ENCODE results near the gene MXD3. TPM values are rescaled to one million over a fixed set of nuclear protein-coding genes. Genes with fewer than 3 reads are reported as not detected.
"Not testable (repeated sequence)": the region's sequence is repeated elsewhere in the genome, so short reads cannot be mapped to it uniquely, and the experiment has no call there.

Gene MXD3
- total and polyA plus RNA-seq, 2 donors (not counting 1 experiment from before 2014, with no cell fraction given) = 1.8 to 6.6 TPM

GRCh38 chr5:177346820-177347219 lies 35.1 kb upstream of the MXD3 start:
- no peaks in the 10 kb centered on the region for H4K20me1 ChIP-seq (ENCODE audit: control insufficient read depth, extremely low read depth, insufficient read depth, low read length)
- H3K36me3 ChIP-seq (ENCODE audit: control insufficient read depth, insufficient read depth, low read length) = peaks cover 3% of the 10 kb centered on the region
- no peak overlapping the region for H3K27ac ChIP-seq (ENCODE audit: insufficient read depth, low read length)
- TF ChIP-seq, protein P1, sequence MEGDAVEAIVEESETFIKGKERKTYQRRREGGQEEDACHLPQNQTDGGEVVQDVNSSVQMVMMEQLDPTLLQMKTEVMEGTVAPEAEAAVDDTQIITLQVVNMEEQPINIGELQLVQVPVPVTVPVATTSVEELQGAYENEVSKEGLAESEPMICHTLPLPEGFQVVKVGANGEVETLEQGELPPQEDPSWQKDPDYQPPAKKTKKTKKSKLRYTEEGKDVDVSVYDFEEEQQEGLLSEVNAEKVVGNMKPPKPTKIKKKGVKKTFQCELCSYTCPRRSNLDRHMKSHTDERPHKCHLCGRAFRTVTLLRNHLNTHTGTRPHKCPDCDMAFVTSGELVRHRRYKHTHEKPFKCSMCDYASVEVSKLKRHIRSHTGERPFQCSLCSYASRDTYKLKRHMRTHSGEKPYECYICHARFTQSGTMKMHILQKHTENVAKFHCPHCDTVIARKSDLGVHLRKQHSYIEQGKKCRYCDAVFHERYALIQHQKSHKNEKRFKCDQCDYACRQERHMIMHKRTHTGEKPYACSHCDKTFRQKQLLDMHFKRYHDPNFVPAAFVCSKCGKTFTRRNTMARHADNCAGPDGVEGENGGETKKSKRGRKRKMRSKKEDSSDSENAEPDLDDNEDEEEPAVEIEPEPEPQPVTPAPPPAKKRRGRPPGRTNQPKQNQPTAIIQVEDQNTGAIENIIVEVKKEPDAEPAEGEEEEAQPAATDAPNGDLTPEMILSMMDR (conservative IDR thresholded peaks at IDR 0.05 in 1 of 2, IDR thresholded peaks at IDR 0.05 in 1 of 2; ENCODE audit: low read depth in 1 of 2, low read length in 2 of 2) = no peak
- TF ChIP-seq EZH2 (IDR thresholded peaks at IDR 0.05; ENCODE audit: low read length, missing control alignments) = no peak
- H3K27me3 ChIP-seq (ENCODE audit: control insufficient read depth, insufficient read depth, low read length) = no peaks in the 10 kb centered on the region
- no peaks in the 10 kb centered on the region for H3K9me3 ChIP-seq (ENCODE audit: control insufficient read depth, insufficient read depth, low read depth, low read length)
- H3K4me3 ChIP-seq (replicated peaks in 1 of 4; ENCODE audit: control extremely low read depth in 1 of 4, insufficient read depth in 1 of 4, low read depth in 3 of 4, low read length in 4 of 4) = no peak overlapping the region
- H3K4me2 ChIP-seq (ENCODE audit: extremely low read depth, insufficient read depth, low read length) = no peak overlapping the region
- no peak for DNase-seq (ENCODE audit: low read depth in 2 of 2)
- H3K4me1 ChIP-seq (ENCODE audit: control insufficient read depth, extremely low read depth, insufficient read depth, low read length) = peaks cover 9% of the 10 kb centered on the region
- peaks cover 57% of the 10 kb centered on the region for H3K79me2 ChIP-seq (ENCODE audit: control insufficient read depth, insufficient read depth, low read length)
- H3K9ac ChIP-seq (ENCODE audit: insufficient read depth, low read length) = no peak overlapping the region
- H2AFZ ChIP-seq (ENCODE audit: low read length) = no peak overlapping the region

DNA sequence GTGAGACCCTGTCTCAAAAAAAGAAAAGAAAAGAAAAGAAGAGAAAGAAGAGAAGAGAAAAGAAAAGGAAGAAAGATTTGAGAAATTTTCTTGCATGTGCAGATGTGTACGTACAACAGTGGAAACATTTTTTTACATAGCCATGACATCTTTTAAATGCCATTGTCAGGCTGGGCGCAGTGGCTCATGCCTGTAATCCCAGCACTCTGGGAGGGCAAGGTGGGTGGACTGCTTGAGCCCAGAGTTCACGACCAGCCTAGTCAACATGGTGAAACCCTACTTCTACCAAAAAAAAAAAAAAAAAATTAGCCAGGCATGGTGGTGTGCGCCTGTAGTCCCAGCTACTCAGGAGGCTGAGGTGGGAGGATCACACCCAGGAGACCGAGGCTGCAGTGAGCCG lies 33.2 kb upstream of the MXD3 start:
- TF ChIP-seq, protein P1 (conservative IDR thresholded peaks at IDR 0.05 in 1 of 2, IDR thresholded peaks at IDR 0.05 in 1 of 2; ENCODE audit: low read depth in 1 of 2, low read length in 2 of 2) = no peak
- TF ChIP-seq EZH2 (IDR thresholded peaks at IDR 0.05; ENCODE audit: low read length, missing control alignments) = no peak
- Histone ChIP-seq H3K4me1 (ENCODE audit: control insufficient read depth, extremely low read depth, insufficient read depth, low read length) (peaks cover 1% of the 10 kb centered on the region), H3K4me3 (replicated peaks in 1 of 4; ENCODE audit: control extremely low read depth in 1 of 4, insufficient read depth in 1 of 4, low read depth in 3 of 4, low read length in 4 of 4) (no peak overlapping the region), H3K79me2 (ENCODE audit: control insufficient read depth, insufficient read depth, low read length) (peaks cover 43% of the 10 kb centered on the region), H3K27me3 (ENCODE audit: control insufficient read depth, insufficient read depth, low read length) (no peaks in the 10 kb centered on the region), H3K36me3 (ENCODE audit: control insufficient read depth, insufficient read depth, low read length) (peaks cover 2% of the 10 kb centered on the region), H2AFZ (ENCODE audit: low read length) (no peak overlapping the region), H3K4me2 (ENCODE audit: extremely low read depth, insufficient read depth, low read length) (no peak overlapping the region), H3K27ac (ENCODE audit: insufficient read depth, low read length) (no peak overlapping the region), H3K9ac (ENCODE audit: insufficient read depth, low read length) (no peak overlapping the region), H4K20me1 (ENCODE audit: control insufficient read depth, extremely low read depth, insufficient read depth, low read length) (no peaks in the 10 kb centered on the region), H3K9me3 (ENCODE audit: control insufficient read depth, insufficient read depth, low read depth, low read length) (no peaks in the 10 kb centered on the region)
- DNase-seq (ENCODE audit: low read depth in 2 of 2) = no peak

DNA sequence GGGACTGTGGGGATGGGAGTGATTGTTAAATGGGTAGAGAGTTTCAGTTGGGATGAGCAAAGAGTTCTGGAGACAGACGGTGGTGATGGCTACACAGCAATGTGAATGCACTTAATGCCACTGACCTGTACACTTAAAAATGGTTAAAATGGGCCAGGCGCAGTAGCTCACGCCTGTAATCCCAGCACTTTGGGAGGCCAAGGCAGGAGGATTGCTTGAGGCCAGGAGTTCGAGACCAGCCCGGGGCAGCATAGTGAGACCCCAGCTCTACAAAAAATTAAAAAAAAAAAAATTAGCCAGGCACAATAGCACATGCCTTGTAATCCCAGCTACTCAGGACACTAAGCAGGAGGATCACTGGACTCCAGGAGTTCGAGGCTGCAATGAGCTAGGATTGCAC lies 32.1 kb upstream of the MXD3 start:
- no peak overlapping the region for H3K9ac ChIP-seq (ENCODE audit: insufficient read depth, low read length)
- no peaks in the 10 kb centered on the region for H3K4me1 ChIP-seq (ENCODE audit: control insufficient read depth, extremely low read depth, insufficient read depth, low read length)
- no peak for DNase-seq (ENCODE audit: low read depth in 2 of 2)
- no peak overlapping the region for H3K4me2 ChIP-seq (ENCODE audit: extremely low read depth, insufficient read depth, low read length)
- H3K27me3 ChIP-seq (ENCODE audit: control insufficient read depth, insufficient read depth, low read length) = no peaks in the 10 kb centered on the region
- no peak overlapping the region for H3K4me3 ChIP-seq (replicated peaks in 1 of 4; ENCODE audit: control extremely low read depth in 1 of 4, insufficient read depth in 1 of 4, low read depth in 3 of 4, low read length in 4 of 4)
- no peaks in the 10 kb centered on the region for H4K20me1 ChIP-seq (ENCODE audit: control insufficient read depth, extremely low read depth, insufficient read depth, low read length)
- H3K27ac ChIP-seq (ENCODE audit: insufficient read depth, low read length) = no peak overlapping the region
- TF ChIP-seq EZH2 (IDR thresholded peaks at IDR 0.05; ENCODE audit: low read length, missing control alignments) = no peak
- TF ChIP-seq, protein P1 (conservative IDR thresholded peaks at IDR 0.05 in 1 of 2, IDR thresholded peaks at IDR 0.05 in 1 of 2; ENCODE audit: low read depth in 1 of 2, low read length in 2 of 2) = no peak
- peaks cover 4% of the 10 kb centered on the region for H3K36me3 ChIP-seq (ENCODE audit: control insufficient read depth, insufficient read depth, low read length)
- no peak overlapping the region for H2AFZ ChIP-seq (ENCODE audit: low read length)
- peaks cover 37% of the 10 kb centered on the region for H3K79me2 ChIP-seq (ENCODE audit: control insufficient read depth, insufficient read depth, low read length)
- H3K9me3 ChIP-seq (ENCODE audit: control insufficient read depth, insufficient read depth, low read depth, low read length) = no peaks in the 10 kb centered on the region

DNA sequence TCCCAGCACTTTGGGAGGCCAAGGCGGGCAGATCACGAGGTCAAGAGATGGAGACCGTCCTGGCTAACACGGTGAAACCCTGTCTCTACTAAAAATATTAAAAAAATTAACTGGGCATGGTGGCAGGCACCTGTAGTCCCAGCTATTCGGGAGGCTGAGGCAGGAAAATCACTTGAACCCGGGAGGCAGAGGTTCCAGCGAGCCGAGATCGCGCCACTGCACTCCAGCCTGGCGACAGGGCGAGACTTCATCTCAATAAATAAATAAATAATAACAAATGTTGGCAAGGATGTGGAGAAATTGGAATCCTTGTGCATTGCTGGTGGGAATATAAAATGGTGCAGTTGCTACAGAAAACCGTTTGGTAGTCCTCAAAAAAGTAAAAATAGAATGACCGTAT lies 31.3 kb upstream of the MXD3 start:
- H3K27ac ChIP-seq (ENCODE audit: insufficient read depth, low read length); H4K20me1 ChIP-seq (ENCODE audit: control insufficient read depth, extremely low read depth, insufficient read depth, low read length); H3K9ac ChIP-seq (ENCODE audit: insufficient read depth, low read length); H3K36me3 ChIP-seq (ENCODE audit: control insufficient read depth, insufficient read depth, low read length); DNase-seq (ENCODE audit: low read depth in 2 of 2); H3K4me2 ChIP-seq (ENCODE audit: extremely low read depth, insufficient read depth, low read length); H3K9me3 ChIP-seq (ENCODE audit: control insufficient read depth, insufficient read depth, low read depth, low read length); H3K4me3 ChIP-seq (replicated peaks in 1 of 4; ENCODE audit: control extremely low read depth in 1 of 4, insufficient read depth in 1 of 4, low read depth in 3 of 4, low read length in 4 of 4); H3K4me1 ChIP-seq (ENCODE audit: control insufficient read depth, extremely low read depth, insufficient read depth, low read length); H3K27me3 ChIP-seq (ENCODE audit: control insufficient read depth, insufficient read depth, low read length); H2AFZ ChIP-seq (ENCODE audit: low read length): not testable (repeated sequence)
- peaks cover 35% of the 10 kb centered on the region for H3K79me2 ChIP-seq (ENCODE audit: control insufficient read depth, insufficient read depth, low read length)
